Activated naive CD4-positive, alpha-beta T cell treated with anti-CD3 and anti-CD28 coated beads, Interleukin-2, amount 50 U/mL, for 24 hours (primary cell): ENCODE data around the gene GRID2.

Experiments used
- H3K27ac Mint-ChIP-seq: one replicate; pipeline ENCODE4 v1.8.0; 2021; ENCODE audit warnings: mild to moderate bottlenecking, mixed read lengths
- H3K27me3 Mint-ChIP-seq: one replicate; pipeline ENCODE4 v1.8.0; 2021; ENCODE audit warnings: mixed read lengths
- H3K36me3 Mint-ChIP-seq: one replicate; pipeline ENCODE4 v1.8.0; 2021; ENCODE audit warnings: mixed read lengths
- H3K4me1 Mint-ChIP-seq: one replicate; pipeline ENCODE4 v1.8.0; 2021; ENCODE audit warnings: mixed read lengths
- H3K4me3 Mint-ChIP-seq: one replicate; pipeline ENCODE4 v1.8.0; 2021; ENCODE audit warnings: mild to moderate bottlenecking, mixed read lengths
- H3K9me3 Mint-ChIP-seq: one replicate; pipeline ENCODE4 v1.8.0; 2021; ENCODE audit warnings: mixed read lengths

GRID2 gene

DNA sequence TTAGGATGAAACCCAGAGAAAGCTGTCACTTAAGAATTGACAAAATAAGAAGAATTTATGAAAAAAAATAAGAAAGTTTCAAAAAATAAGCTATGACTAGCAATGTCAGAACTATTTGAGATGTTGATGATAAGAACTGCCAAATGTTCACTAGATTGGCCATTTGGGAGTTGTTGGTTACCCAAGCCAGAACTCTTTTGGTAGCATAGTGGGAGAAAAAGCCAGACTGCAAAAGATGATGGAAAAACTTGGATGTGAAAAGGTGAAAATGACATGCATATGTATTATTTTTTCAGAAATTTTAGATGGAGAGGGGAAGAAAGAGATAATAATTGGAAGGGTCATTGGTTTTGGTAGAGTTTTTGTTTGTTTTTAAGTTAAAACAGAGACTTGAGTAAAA, 1127.6 kb downstream of the GRID2 start:
- Mint-ChIP-seq H3K27me3 (no peaks in the 10 kb centered on the region), H3K4me3 (no peak overlapping the region), H3K4me1 (no peaks in the 10 kb centered on the region), H3K27ac (no peak overlapping the region), H3K36me3 (no peaks in the 10 kb centered on the region), H3K9me3 (no peaks in the 10 kb centered on the region)

DNA sequence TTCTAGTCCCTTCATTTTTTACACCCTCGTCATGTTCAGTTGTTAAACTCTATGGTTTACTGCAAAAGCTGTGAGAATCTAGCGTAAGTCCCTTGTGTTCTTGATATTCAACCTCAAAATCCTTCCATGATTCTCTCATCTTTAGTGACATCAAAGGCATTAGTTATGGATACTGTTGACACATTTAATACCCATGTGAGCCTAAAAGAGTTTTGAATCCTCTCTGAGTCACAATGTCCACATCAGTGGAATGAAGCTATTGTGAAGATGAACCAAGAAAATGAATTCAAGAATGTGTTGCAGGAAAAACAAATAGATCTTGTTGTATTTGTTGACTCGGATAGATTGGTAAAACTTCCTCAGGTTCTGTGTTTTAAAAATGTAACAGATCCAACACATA, 1130.1 kb downstream of the GRID2 start:
- peaks cover 9% of the 10 kb centered on the region for H3K9me3 Mint-ChIP-seq
- no peaks in the 10 kb centered on the region for H3K36me3 Mint-ChIP-seq
- H3K27me3 Mint-ChIP-seq: no peaks in the 10 kb centered on the region

DNA sequence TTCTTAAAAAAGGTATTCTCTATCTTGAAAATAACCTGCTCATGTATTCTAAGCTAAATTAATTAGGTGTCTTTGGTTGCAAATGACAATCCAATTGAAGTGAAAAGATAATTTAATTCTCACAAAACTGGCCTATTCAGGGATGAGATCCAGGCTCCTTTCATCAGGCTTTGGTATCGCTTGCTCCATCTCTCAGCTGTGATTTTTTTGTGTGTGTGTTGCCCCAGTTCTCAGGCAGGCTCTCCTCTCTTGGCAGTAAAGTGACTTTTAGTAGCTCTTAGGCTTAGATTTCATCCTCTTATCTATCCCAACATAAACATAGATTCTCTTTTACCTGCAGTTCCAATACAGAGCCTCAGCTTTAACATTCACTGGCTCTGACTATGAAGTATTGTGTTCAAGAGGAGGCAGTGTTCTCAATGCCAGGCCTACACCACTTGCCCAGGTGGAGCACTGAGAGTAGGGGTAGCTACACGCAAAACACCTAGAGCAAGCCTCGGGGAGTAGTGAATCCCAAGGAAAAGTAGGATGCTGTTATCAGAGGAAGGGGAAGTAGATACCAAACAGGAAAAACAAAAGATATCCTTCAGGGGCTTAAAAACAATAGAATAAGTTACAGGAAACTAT, 1132.3 kb downstream of the GRID2 start:
- no peaks in the 10 kb centered on the region for H3K27me3 Mint-ChIP-seq
- H3K4me1 Mint-ChIP-seq: no peaks in the 10 kb centered on the region
- H3K27ac Mint-ChIP-seq: no peak overlapping the region
- H3K9me3 Mint-ChIP-seq: peaks cover 14% of the 10 kb centered on the region
- H3K36me3 Mint-ChIP-seq: no peaks in the 10 kb centered on the region
- no peak overlapping the region for H3K4me3 Mint-ChIP-seq

More for the DNA sequence above, 1130.1 kb downstream of the GRID2 start:
- no peak overlapping the region for H3K27ac Mint-ChIP-seq
- no peak overlapping the region for H3K4me3 Mint-ChIP-seq
- H3K4me1 Mint-ChIP-seq: no peaks in the 10 kb centered on the region

DNA sequence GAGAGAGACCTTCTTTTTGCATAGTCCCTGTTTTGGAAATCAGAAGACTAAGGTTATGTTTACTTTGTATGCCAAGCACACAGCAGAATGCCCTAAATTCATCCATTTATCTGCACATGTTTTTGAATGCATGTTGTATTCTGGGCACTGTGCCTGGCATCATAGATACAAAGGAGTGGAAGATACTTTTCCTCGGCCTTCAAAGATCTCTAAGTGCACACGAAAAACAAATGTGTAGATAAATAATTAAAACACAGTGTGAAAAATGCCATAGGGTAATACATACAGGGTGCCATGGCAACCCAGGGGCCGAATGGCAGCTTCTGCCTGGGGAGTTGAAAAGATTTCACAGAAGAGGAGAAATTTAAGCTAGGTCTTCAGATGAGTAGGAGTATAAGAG, 1134.2 kb downstream of the GRID2 start:
- H3K27ac Mint-ChIP-seq: no peak overlapping the region
- no peaks in the 10 kb centered on the region for H3K36me3 Mint-ChIP-seq
- no peaks in the 10 kb centered on the region for H3K27me3 Mint-ChIP-seq
- H3K4me3 Mint-ChIP-seq: no peak overlapping the region
- peaks cover 14% of the 10 kb centered on the region for H3K9me3 Mint-ChIP-seq
- H3K4me1 Mint-ChIP-seq: no peaks in the 10 kb centered on the region

DNA sequence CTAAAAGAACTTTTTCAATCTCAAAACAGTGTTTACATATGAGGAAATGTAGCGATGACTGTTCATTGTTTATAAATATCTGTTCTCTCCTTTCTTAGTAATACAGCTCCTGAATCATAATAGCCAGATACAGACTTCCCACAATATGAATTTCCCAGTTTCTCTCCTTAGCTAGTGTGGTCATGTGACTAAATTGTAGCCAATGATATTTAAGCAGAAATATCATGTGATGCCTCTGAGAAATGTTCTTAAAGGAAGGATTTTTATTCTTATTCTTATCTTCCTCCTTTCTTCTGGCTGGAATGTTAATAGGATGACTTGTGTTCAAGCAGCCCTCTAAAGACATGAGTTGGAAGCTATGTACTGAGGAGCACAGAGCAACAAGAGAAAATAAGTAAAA, 1141.1 kb downstream of the GRID2 start:
- Mint-ChIP-seq H3K36me3 (no peaks in the 10 kb centered on the region), H3K27me3 (no peaks in the 10 kb centered on the region), H3K27ac (no peak overlapping the region), H3K4me1 (no peaks in the 10 kb centered on the region), H3K9me3 (peaks cover 5% of the 10 kb centered on the region), H3K4me3 (no peak overlapping the region)

DNA sequence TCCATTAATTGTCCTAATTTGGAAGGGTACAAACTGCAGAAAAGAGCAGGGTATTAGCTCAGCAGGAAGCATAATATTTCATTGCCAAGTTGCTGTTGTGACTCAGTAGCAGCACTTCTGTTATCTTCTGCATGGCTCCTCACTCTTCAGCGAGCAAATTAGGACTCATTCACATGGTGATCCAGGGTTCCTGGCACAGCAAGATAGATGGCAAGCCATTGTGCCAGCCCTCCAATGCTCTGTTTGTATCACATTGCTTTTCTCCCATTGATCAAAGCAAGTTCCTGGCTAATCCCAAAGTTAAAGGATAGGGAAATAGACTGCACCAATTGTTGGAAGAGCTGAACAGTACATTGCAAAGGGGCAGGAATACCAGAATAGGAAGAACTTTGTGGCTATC, 1142.3 kb downstream of the GRID2 start:
- Mint-ChIP-seq H3K4me3 (no peak overlapping the region), H3K9me3 (no peaks in the 10 kb centered on the region), H3K27me3 (no peaks in the 10 kb centered on the region), H3K36me3 (no peaks in the 10 kb centered on the region), H3K27ac (no peak overlapping the region), H3K4me1 (no peaks in the 10 kb centered on the region)

DNA sequence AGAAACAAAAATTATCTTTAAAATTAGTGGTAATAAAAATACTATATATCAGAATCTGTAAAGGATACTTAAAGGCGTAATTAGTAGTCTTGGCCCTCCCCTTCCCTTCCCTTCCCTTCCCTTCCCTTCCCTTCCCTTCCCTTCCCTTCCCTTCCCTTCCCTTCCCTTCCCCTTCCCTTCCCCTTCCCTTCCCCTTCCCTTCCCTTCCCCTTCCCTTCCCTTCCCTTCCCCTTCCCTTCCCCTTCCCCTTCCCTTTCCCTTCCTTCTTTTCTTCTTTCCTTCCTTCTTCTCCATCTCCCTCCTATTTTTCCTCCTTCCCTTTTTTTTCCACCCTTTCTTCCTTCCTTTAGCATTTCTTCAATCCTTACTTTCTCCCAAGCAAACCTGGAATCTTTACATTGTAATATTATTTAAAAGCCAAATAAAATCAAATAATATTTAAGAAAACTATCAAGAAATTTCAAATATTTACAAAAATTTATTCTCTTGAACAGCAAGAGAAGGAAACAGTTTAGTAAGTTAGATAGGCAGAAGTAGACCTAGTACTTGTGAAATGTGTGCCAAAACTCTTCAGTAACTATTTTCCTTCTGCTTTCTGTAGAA, 1145.0 kb downstream of the GRID2 start:
- Mint-ChIP-seq H3K27me3 (no peaks in the 10 kb centered on the region), H3K36me3 (no peaks in the 10 kb centered on the region), H3K4me1 (no peaks in the 10 kb centered on the region), H3K9me3 (no peaks in the 10 kb centered on the region), H3K4me3 (no peak overlapping the region), H3K27ac (no peak overlapping the region)

DNA sequence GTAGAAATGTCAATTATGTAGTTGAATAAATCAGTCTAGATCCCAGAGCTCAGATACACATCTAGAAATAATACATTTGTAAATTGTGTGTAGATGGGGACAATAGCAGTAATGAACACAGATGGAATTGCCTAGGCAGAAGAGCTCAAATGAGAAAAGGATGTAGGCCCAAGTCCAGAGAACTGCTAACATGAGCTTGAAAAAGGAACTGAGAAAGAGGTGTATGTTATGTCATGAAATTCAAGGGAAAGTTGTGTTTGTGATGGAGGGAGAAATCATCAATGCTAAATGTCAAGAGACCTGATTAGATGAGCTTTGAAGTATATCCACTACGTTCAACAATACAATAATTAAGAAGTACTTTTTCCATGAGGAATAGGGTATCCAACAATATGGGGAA, 1148.2 kb downstream of the GRID2 start:
- H3K9me3 Mint-ChIP-seq: peaks cover 6% of the 10 kb centered on the region
- no peaks in the 10 kb centered on the region for H3K36me3 Mint-ChIP-seq
- H3K4me3 Mint-ChIP-seq: no peak overlapping the region
- H3K27me3 Mint-ChIP-seq: no peaks in the 10 kb centered on the region
- H3K4me1 Mint-ChIP-seq: no peaks in the 10 kb centered on the region
- H3K27ac Mint-ChIP-seq: no peak overlapping the region

DNA sequence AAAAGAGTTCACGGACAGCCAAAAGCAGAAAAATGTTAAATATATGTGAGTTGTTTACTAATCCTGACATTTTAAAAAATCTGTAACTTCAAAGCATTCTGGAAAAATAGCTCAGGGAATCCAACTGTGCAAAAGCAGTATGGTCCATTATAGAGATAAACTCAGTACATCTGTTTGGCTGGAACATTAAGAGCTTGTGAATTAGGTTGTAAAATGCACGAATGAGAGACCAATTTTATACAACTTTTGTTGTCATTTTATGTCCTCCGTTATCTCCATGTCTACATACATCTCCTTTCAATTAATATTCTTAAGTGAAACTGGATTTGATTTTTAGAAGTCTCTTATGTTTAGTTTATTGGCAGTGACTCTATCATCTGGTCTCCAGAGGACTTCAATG, 1157.8 kb downstream of the GRID2 start:
- Mint-ChIP-seq H3K4me3 (no peak overlapping the region), H3K27ac (no peak overlapping the region), H3K27me3 (no peaks in the 10 kb centered on the region), H3K36me3 (no peaks in the 10 kb centered on the region), H3K4me1 (no peaks in the 10 kb centered on the region), H3K9me3 (peaks cover 14% of the 10 kb centered on the region)

DNA sequence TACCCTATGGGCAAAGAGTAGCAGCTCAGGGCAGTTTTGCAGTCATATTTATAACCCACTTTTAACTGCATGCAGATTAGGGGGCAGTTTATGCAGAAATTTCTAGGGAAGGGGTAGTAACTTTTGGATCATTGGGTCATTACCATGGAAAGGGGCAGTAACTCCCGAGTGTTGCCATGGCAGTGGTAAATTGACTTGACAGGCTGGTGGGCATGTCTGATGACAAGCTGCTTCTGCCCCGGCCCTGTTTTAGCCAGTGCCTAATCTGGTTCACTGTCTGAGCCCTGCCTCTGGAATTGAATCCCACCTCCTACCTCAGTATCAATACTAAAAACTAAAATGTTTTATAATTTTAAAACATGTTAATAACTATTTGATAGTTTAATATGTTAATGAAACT, 1162.7 kb downstream of the GRID2 start:
- H3K27ac Mint-ChIP-seq: no peak overlapping the region
- no peaks in the 10 kb centered on the region for H3K4me1 Mint-ChIP-seq
- no peaks in the 10 kb centered on the region for H3K36me3 Mint-ChIP-seq
- H3K4me3 Mint-ChIP-seq: no peak overlapping the region
- no peaks in the 10 kb centered on the region for H3K27me3 Mint-ChIP-seq
- H3K9me3 Mint-ChIP-seq: no peaks in the 10 kb centered on the region

DNA sequence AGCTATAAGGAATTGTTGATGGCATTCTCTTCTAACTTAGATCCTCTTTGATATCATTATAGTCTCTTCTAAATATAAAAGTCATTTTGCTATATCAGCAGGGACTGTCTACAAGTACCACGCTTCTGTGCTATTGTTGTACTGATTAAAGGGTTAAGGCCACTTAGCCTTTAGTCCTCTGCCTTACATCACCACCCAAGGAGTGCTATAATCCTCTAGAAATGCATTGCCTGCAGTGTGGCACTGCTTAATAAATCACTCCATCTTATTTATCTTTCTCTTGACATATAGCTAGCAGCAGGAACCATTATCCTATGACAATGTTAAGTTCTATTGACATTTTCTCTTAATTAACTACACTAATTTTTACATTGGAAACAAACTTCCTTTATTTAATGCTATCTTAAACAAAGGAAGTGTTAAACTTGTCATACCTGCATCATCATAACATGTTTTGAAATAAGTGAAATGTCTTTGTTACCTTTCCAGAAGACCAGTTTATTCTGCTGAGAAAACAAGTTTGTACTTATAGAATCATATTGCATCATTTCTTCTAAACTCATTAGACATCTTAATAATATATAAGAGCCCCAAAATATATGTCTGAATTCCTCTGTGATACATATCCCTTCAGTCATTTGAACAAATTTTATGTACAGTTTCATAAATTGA, 1163.9 kb downstream of the GRID2 start:
- H3K4me1 Mint-ChIP-seq: no peaks in the 10 kb centered on the region
- H3K9me3 Mint-ChIP-seq: no peaks in the 10 kb centered on the region
- no peak overlapping the region for H3K4me3 Mint-ChIP-seq
- H3K27me3 Mint-ChIP-seq: no peaks in the 10 kb centered on the region
- H3K27ac Mint-ChIP-seq: no peak overlapping the region
- H3K36me3 Mint-ChIP-seq: no peaks in the 10 kb centered on the region

DNA sequence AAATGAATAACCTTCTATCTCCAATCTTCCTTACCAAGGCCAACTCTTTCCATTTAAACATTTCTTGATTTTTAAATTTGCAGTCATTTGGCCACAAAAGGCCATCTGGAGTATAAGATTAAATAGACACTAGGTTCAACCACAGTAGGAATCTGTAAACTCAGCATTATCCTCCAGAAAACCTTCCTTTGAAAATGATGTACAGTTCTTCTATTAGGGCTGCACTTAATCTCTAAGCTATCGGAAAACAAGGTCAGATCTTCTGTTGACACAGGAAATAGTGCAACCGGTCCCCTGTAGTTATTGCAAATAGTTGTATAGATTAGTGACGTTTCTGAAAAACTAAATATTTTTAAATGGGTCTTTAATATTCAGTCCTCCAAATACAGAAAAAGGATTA, 1165.8 kb downstream of the GRID2 start:
- no peaks in the 10 kb centered on the region for H3K36me3 Mint-ChIP-seq
- H3K4me3 Mint-ChIP-seq: no peak overlapping the region
- H3K4me1 Mint-ChIP-seq: no peaks in the 10 kb centered on the region
- H3K9me3 Mint-ChIP-seq: no peaks in the 10 kb centered on the region
- no peak overlapping the region for H3K27ac Mint-ChIP-seq
- H3K27me3 Mint-ChIP-seq: no peaks in the 10 kb centered on the region

DNA sequence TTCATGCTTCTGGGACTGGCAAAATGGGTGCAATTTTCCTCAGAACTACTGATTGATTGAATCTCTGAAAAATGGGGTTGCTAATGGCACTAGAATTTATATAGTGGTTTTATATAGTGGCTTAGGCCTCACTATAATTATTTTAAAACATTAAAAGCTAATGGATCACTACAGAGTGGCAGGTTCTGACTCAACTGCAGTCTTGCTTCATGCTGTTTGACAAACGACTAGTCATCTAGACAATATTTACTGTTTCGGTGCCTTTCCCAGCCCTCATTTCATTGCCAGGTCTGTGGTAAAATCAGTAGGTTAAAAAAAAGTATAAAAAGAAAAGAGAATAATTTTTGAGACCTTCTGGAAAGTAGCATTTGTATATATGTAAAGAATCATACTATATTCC, 1172.0 kb downstream of the GRID2 start:
- no peak overlapping the region for H3K4me3 Mint-ChIP-seq
- no peaks in the 10 kb centered on the region for H3K27me3 Mint-ChIP-seq
- no peaks in the 10 kb centered on the region for H3K36me3 Mint-ChIP-seq
- H3K27ac Mint-ChIP-seq: no peak overlapping the region
- peaks cover 4% of the 10 kb centered on the region for H3K9me3 Mint-ChIP-seq
- H3K4me1 Mint-ChIP-seq: no peaks in the 10 kb centered on the region

DNA sequence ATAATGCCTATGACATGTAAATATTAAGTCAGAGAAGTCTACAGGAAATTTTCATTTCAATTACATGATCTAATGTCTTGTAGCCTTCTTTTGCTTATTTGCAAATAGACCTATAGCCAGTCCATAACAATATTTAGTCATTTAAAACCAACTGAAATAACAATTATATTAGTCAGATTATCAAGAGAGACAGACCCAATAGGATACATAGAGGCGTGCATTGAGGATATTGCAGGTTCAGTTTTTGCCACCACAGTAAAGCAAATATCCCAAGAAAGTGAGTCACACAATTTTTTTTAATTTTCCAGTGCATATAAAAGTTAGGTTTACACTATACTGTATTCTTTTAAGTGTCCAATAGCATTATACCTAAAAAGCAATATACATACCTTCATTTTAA, 1175.0 kb downstream of the GRID2 start:
- Mint-ChIP-seq H3K27ac (no peak overlapping the region), H3K27me3 (no peaks in the 10 kb centered on the region), H3K4me1 (no peaks in the 10 kb centered on the region), H3K4me3 (no peak overlapping the region), H3K36me3 (no peaks in the 10 kb centered on the region), H3K9me3 (peaks cover 4% of the 10 kb centered on the region)

DNA sequence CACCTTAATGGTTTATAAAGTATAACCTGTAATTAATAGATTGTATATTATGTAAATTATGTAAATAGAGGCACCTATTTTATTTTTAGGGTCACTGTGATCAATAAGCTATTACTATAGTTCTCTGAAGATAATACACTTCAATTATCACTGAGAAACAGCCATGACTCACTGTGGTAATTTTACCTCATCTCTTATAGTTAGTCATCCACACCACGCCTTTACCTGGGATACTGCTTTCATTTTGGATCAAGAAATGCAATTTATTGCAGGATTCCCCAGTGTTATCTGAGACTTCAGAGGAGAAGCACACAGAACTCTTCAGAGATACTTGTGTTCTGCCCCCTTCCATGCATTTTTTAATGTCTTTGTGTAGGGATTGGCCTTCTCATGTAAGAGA, 1176.7 kb downstream of the GRID2 start:
- no peaks in the 10 kb centered on the region for H3K36me3 Mint-ChIP-seq
- H3K9me3 Mint-ChIP-seq: peaks cover 4% of the 10 kb centered on the region
- H3K4me3 Mint-ChIP-seq: no peak overlapping the region
- no peak overlapping the region for H3K27ac Mint-ChIP-seq
- no peaks in the 10 kb centered on the region for H3K27me3 Mint-ChIP-seq
- H3K4me1 Mint-ChIP-seq: no peaks in the 10 kb centered on the region

DNA sequence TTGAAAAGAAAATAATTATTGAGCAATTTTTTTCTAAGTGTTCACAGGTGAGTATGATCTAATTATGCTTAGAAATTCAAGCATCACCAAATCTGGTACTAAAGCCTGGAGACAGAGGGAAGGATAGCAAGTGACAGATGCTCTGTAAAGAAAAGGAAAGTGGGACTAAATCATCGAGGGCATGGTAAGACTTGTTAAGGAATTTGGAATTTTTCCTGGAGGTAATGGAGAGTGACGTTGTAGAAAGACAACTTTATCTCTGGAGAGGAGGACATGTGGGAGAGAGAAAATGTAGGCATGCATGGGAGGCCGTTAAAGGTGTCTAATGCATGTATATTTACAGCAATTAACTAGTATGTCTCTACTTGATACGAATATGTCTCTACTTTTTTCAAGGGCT, 1191.6 kb downstream of the GRID2 start:
- Mint-ChIP-seq H3K9me3 (no peaks in the 10 kb centered on the region), H3K4me1 (no peaks in the 10 kb centered on the region), H3K27me3 (no peaks in the 10 kb centered on the region), H3K4me3 (no peak overlapping the region), H3K36me3 (no peaks in the 10 kb centered on the region), H3K27ac (no peak overlapping the region)
